CD4-positive, alpha-beta memory T cell (primary cell): Measurements from ENCODE around the gene CPE. TPM values are rescaled to one million over a fixed set of nuclear protein-coding genes. Genes with fewer than 3 reads are reported as not detected.

Source experiments
- CTCF ChIA-PET: fragments of 350-600 bp; sonication (Branson Sonifier 250); formaldehyde crosslinking; loops from one replicate; lab custom pipeline; 2021; ENCODE audit warnings: inconsistent platforms; ENCODE audit not compliant: partially characterized antibody; lab: Charles Lee
- POLR2A ChIA-PET: fragments of 350-600 bp; sonication (Branson Sonifier 250); formaldehyde crosslinking; loops from one replicate; lab custom pipeline; 2021; ENCODE audit not compliant: partially characterized antibody; lab: Charles Lee
- DNase-seq, 5 donors: peaks; one replicate each; pipeline versions ENCODE4 v3.0.0 to v3.0.0-alpha.2; 2020 to 2022; ENCODE audit warnings: mixed read lengths in 1 of 5
- H3K27ac ChIP-seq: one replicate; pipeline ENCODE4 v1.7.0; 2013; ENCODE audit warnings: low read depth, low read length
- H3K27me3 ChIP-seq: 2 replicates; pipeline ENCODE4 v1.7.0; 2013; ENCODE audit warnings: mild to moderate bottlenecking, low read length, moderate library complexity; ENCODE audit not compliant: insufficient read depth
- H3K36me3 ChIP-seq: 2 replicates; pipeline ENCODE4 v1.7.0; 2013; ENCODE audit warnings: mild to moderate bottlenecking, low read length, moderate library complexity; ENCODE audit not compliant: insufficient read depth
- H3K4me1 ChIP-seq: 2 replicates; pipeline ENCODE4 v1.7.0; 2013; ENCODE audit warnings: mild to moderate bottlenecking, low read length, moderate library complexity; ENCODE audit not compliant: insufficient read depth
- H3K4me3 ChIP-seq, 2 donors: one replicate each; pipeline ENCODE4 v1.7.0; 2013; ENCODE audit warnings: low read length in 2 of 2, mild to moderate bottlenecking in 1 of 2
- H3K9me3 ChIP-seq, 2 donors: one replicate each; pipeline ENCODE4 v1.7.0; 2013; ENCODE audit warnings: low read length in 2 of 2, control low read depth in 1 of 2; ENCODE audit not compliant: control insufficient read depth in 1 of 2
- H3K27ac Mint-ChIP-seq, 7 donors: one replicate each; pipeline ENCODE4 v1.8.0; 2020 to 2021; ENCODE audit warnings: mixed read lengths in 7 of 7, mild to moderate bottlenecking in 6 of 7, inconsistent platforms in 3 of 7, moderate library complexity in 3 of 7
- H3K27me3 Mint-ChIP-seq, 2 donors: one replicate each; pipeline ENCODE4 v1.8.0; 2020 to 2021; ENCODE audit warnings: mixed read lengths in 2 of 2
- H3K36me3 Mint-ChIP-seq, 2 donors: one replicate each; pipeline ENCODE4 v1.8.0; 2020 to 2021; ENCODE audit warnings: mixed read lengths in 2 of 2, inconsistent platforms in 1 of 2, mild to moderate bottlenecking in 1 of 2
- H3K4me1 Mint-ChIP-seq, 4 donors: one replicate each; pipeline ENCODE4 v1.8.0; 2020 to 2021; ENCODE audit warnings: mixed read lengths in 4 of 4, mild to moderate bottlenecking in 1 of 4
- H3K4me3 Mint-ChIP-seq, 8 donors: one replicate each; pipeline ENCODE4 v1.8.0; 2020 to 2021; ENCODE audit warnings: mixed read lengths in 8 of 8, mild to moderate bottlenecking in 7 of 8, moderate library complexity in 6 of 8, inconsistent platforms in 3 of 8
- H3K9me3 Mint-ChIP-seq, 8 donors: one replicate each; pipeline ENCODE4 v1.8.0; 2020 to 2021; ENCODE audit warnings: mixed read lengths in 8 of 8, mild to moderate bottlenecking in 5 of 8, inconsistent platforms in 3 of 8, moderate library complexity in 1 of 8
- intact Hi-C: fragments of 100-400 bp; cut with micrococcal nuclease; formaldehyde crosslinking; loops from one replicate; pipeline ENCODE4 v1.15.1; 2023
- polyA plus RNA-seq, 2 donors: library from polyadenylated mRNA; unstranded; fragments of 300-500 nt; fragmentation: Illumina TruSeq; gene quantifications; one replicate each; pipeline ENCODE4 v1.2.3, GENCODE V29; 2021
- total RNA-seq, 2 experiments: library from RNA; stranded (reverse); gene quantifications; one replicate each; pipeline ENCODE4 v1.2.3, GENCODE V29; 2021

Gene CPE
- total and polyA plus RNA-seq, 4 experiments from 2014 or later, result not detected

- Histone ChIP-seq H3K4me3 (no peak overlapping the region), H3K9me3 (no peaks in the 10 kb centered on the region), H3K27ac (no peak overlapping the region), H3K27me3 (peaks cover 21% of the 10 kb centered on the region), H3K36me3 (no peaks in the 10 kb centered on the region), H3K4me1 (peaks cover 4% of the 10 kb centered on the region)
- no peaks in the 10 kb centered on the region for H3K9me3 Mint-ChIP-seq
- DNase-seq, result no peak
- peaks cover 0 to 5% (median 4%) of the 10 kb centered on the region in 4 donors for H3K4me1 Mint-ChIP-seq
- H3K27me3 Mint-ChIP-seq, result peaks cover 37 to 48% of the 10 kb centered on the region in 2 donors
- ChIA-PET POLR2A (no interaction called here), CTCF (no interaction called here)
- H3K27ac Mint-ChIP-seq, result no peak overlapping the region
- H3K4me3 Mint-ChIP-seq, result no peak overlapping the region
- no peaks in the 10 kb centered on the region for H3K36me3 Mint-ChIP-seq
- intact Hi-C loops, result no loop called here
Observed at GRCh38 chr4:165380805-165381204, 2.0 kb downstream of the CPE start.

- no peaks in the 10 kb centered on the region for H3K36me3 ChIP-seq
- Mint-ChIP-seq H3K4me1 (peaks cover 0 to 5% (median 4%) of the 10 kb centered on the region in 4 donors), H3K9me3 (no peaks in the 10 kb centered on the region), H3K4me3 (no peak overlapping the region), H3K36me3 (no peaks in the 10 kb centered on the region), H3K27ac (no peak overlapping the region), H3K27me3 (peaks cover 31 to 48% of the 10 kb centered on the region in 2 donors)
- ChIA-PET POLR2A (no interaction called here), CTCF (no interaction called here)
- DNase-seq, result no peak
- intact Hi-C loops, result no loop called here
- peaks cover 4% of the 10 kb centered on the region for H3K4me1 ChIP-seq
- H3K9me3 ChIP-seq, result no peaks in the 10 kb centered on the region
- H3K4me3 ChIP-seq, result no peak overlapping the region
- H3K27ac ChIP-seq, result no peak overlapping the region
- H3K27me3 ChIP-seq, result peaks cover 21% of the 10 kb centered on the region
Observed at GRCh38 chr4:165381821-165382373, 3.1 kb downstream of the CPE start.

DNA sequence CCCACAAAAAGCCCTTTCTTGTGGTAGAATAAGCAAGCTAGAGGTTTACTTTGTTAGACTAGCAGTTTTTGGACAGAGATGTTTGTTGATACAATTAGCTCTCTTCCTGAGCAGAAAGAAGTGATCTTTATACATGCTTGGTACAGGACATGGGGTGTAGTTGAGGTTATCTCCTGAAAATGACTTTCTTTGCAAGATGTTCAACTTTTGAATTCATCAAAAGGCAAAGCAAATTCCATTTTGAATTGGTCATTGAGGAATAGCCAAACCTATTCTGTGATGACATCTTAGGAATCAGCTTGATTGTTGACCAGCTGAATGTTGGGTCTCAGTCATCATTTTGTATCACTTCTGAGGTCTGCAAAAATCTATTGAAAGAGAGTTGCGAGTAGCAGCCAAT is 3.8 kb downstream of the CPE start:
- no peaks in the 10 kb centered on the region for H3K9me3 Mint-ChIP-seq
- Histone ChIP-seq H3K9me3 (no peaks in the 10 kb centered on the region), H3K36me3 (no peaks in the 10 kb centered on the region), H3K4me3 (no peak overlapping the region), H3K27ac (no peak overlapping the region), H3K4me1 (peaks cover 4% of the 10 kb centered on the region), H3K27me3 (peaks cover 15% of the 10 kb centered on the region)
- intact Hi-C loops, result no loop called here
- ChIA-PET CTCF (no interaction called here), POLR2A (no interaction called here)
- no peak overlapping the region for H3K27ac Mint-ChIP-seq
- H3K36me3 Mint-ChIP-seq, result no peaks in the 10 kb centered on the region
- no peak for DNase-seq
- peaks cover 0 to 5% (median 4%) of the 10 kb centered on the region in 4 donors for H3K4me1 Mint-ChIP-seq
- peaks cover 30 to 47% of the 10 kb centered on the region in 2 donors for H3K27me3 Mint-ChIP-seq
- H3K4me3 Mint-ChIP-seq, result no peak overlapping the region

GRCh38 chr4:165383591-165384073 is 4.8 kb downstream of the CPE start:
- POLR2A ChIA-PET, result no interaction called here

DNA sequence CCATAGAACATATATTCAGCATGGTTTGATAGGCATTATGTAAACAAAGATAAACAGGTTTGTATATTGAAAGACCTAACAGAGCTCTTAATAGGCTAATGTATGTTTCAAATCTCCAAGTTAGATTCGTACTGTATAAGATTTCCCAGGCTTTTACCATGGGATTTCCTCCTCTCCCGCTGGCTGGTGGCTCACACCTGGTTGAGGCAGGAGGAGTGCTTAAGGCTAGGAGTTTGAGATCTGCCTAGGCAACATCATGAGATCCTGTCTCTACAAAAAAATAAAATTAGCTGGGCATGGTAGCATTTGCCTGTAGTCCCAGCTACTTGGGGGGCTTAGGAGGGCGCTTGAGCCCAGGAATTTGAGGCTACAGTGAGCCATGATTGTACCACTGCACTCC is 5.4 kb downstream of the CPE start:
- H3K4me1 Mint-ChIP-seq, result peaks cover 0 to 5% (median 0%) of the 10 kb centered on the region in 4 donors
- H3K4me3 Mint-ChIP-seq, result no peak overlapping the region
- CTCF ChIA-PET, result interaction anchor here (1.3 kb wide), 1 partner anchor 34 kb away, joined by 3 read pairs; no protein-coding TSS in a partner anchor
- H3K36me3 Mint-ChIP-seq, result no peaks in the 10 kb centered on the region
- H3K4me1 ChIP-seq, result no peaks in the 10 kb centered on the region
- H3K27ac Mint-ChIP-seq, result no peak overlapping the region
- H3K27ac ChIP-seq, result no peak overlapping the region
- intact Hi-C loops, result no loop called here
- no peaks in the 10 kb centered on the region for H3K9me3 ChIP-seq
- POLR2A ChIA-PET, result no interaction called here
- no peak for DNase-seq
- no peaks in the 10 kb centered on the region for H3K9me3 Mint-ChIP-seq
- H3K4me3 ChIP-seq, result no peak overlapping the region
- peaks cover 20 to 39% of the 10 kb centered on the region in 2 donors for H3K27me3 Mint-ChIP-seq
- H3K27me3 ChIP-seq, result peaks cover 5% of the 10 kb centered on the region
- H3K36me3 ChIP-seq, result no peaks in the 10 kb centered on the region

More at GRCh38 chr4:165383591-165384073, 4.8 kb downstream of the CPE start:
- H3K36me3 Mint-ChIP-seq, result no peaks in the 10 kb centered on the region
- H3K27ac Mint-ChIP-seq, result no peak overlapping the region
- no peaks in the 10 kb centered on the region for H3K9me3 Mint-ChIP-seq
- H3K4me1 Mint-ChIP-seq, result peaks cover 0 to 5% (median under 1%) of the 10 kb centered on the region in 4 donors
- H3K27me3 Mint-ChIP-seq, result peaks cover 22 to 42% of the 10 kb centered on the region in 2 donors
- CTCF ChIA-PET, result interaction anchor here (1.3 kb wide), 1 partner anchor 34 kb away, joined by 3 read pairs; no protein-coding TSS in a partner anchor
- H3K9me3 ChIP-seq, result no peaks in the 10 kb centered on the region
- intact Hi-C loops, result no loop called here
- peaks cover 2% of the 10 kb centered on the region for H3K4me1 ChIP-seq
- DNase-seq, result no peak
- no peak overlapping the region for H3K4me3 ChIP-seq
- no peaks in the 10 kb centered on the region for H3K36me3 ChIP-seq
- H3K27me3 ChIP-seq, result peaks cover 7% of the 10 kb centered on the region
- no peak overlapping the region for H3K4me3 Mint-ChIP-seq
- no peak overlapping the region for H3K27ac ChIP-seq

GRCh38 chr4:165384598-165384997 is 5.8 kb downstream of the CPE start:
- ChIA-PET CTCF (interaction anchor here (1.3 kb wide), 1 partner anchor 35 kb away, joined by 3 read pairs; no protein-coding TSS in a partner anchor), POLR2A (no interaction called here)
- Histone ChIP-seq H3K9me3 (no peaks in the 10 kb centered on the region), H3K36me3 (no peaks in the 10 kb centered on the region), H3K27me3 (peaks cover 5% of the 10 kb centered on the region), H3K4me1 (no peaks in the 10 kb centered on the region), H3K4me3 (no peak overlapping the region), H3K27ac (no peak overlapping the region)
- intact Hi-C loops, result no loop called here
- Mint-ChIP-seq H3K9me3 (no peaks in the 10 kb centered on the region), H3K4me3 (no peak overlapping the region), H3K27ac (no peak overlapping the region), H3K4me1 (peaks cover 0 to 5% (median 0%) of the 10 kb centered on the region in 4 donors), H3K36me3 (no peaks in the 10 kb centered on the region), H3K27me3 (peaks cover 20 to 39% of the 10 kb centered on the region in 2 donors)
- no peak for DNase-seq

GRCh38 chr4:165385126-165385525 is 6.3 kb downstream of the CPE start:
- no peaks in the 10 kb centered on the region for H3K9me3 ChIP-seq
- H3K36me3 ChIP-seq, result no peaks in the 10 kb centered on the region
- H3K4me1 Mint-ChIP-seq, result no peaks in the 10 kb centered on the region
- CTCF ChIA-PET, result interaction anchor here (0.5 to 1.4 kb wide), 3 partner anchors 12 to 558 kb away, joined by 3 to 4 read pairs (median 3); no protein-coding TSS in a partner anchor
- no peak for DNase-seq
- H3K27ac Mint-ChIP-seq, result no peak overlapping the region
- no peak overlapping the region for H3K4me3 ChIP-seq
- no peaks in the 10 kb centered on the region for H3K36me3 Mint-ChIP-seq
- H3K27me3 ChIP-seq, result peaks cover 5% of the 10 kb centered on the region
- H3K27me3 Mint-ChIP-seq, result peaks cover 16 to 39% of the 10 kb centered on the region in 2 donors
- no peaks in the 10 kb centered on the region for H3K9me3 Mint-ChIP-seq
- H3K4me3 Mint-ChIP-seq, result no peak overlapping the region
- no peaks in the 10 kb centered on the region for H3K4me1 ChIP-seq
- intact Hi-C loops, result no loop called here
- no peak overlapping the region for H3K27ac ChIP-seq
- POLR2A ChIA-PET, result no interaction called here
